Thoracic aorta (tissue), 2 donors: ENCODE results near the gene SLC6A6. TPM values are rescaled to one million over a fixed set of nuclear protein-coding genes. Genes with fewer than 3 reads are reported as not detected.

Experiments
- ATAC-seq: fragments of 150-250 bp; one replicate; pipeline ENCODE4 v1.8.0; 2017; ENCODE audit warnings: low read depth; ENCODE audit not compliant: insufficient number of reproducible peaks, low FRiP score
- DNase-seq: peaks from one replicate; pipeline ENCODE4 v3.0.0-alpha.2; 2020; ENCODE audit warnings: low spot score
- H3K27ac ChIP-seq, 2 donors: fragments of 200-600 bp; sonication (generic); 1 replicate in 1 of 2; 2 replicates in 1 of 2; pipeline ENCODE4 v1.5.1; 2016; ENCODE audit warnings: mild to moderate bottlenecking in 2 of 2, moderate library complexity in 2 of 2
- H3K27me3 ChIP-seq: fragments of 200-600 bp; sonication (generic); replicated peaks from 2 replicates; pipeline ENCODE4 v1.6.0; 2016; ENCODE audit warnings: mild to moderate bottlenecking; ENCODE audit not compliant: insufficient read depth
- H3K36me3 ChIP-seq: fragments of 200-600 bp; sonication (generic); one replicate; pipeline ENCODE4 v1.5.1; 2016
- H3K4me1 ChIP-seq, 2 donors: fragments of 200-600 bp; sonication (generic); 1 replicate in 1 of 2; 2 replicates in 1 of 2; pipeline versions ENCODE4 v1.5.1 to v1.6.0; 2016; ENCODE audit warnings: low read depth in 2 of 2, mild to moderate bottlenecking in 1 of 2; ENCODE audit not compliant: control insufficient read depth in 1 of 2
- H3K4me3 ChIP-seq: fragments of 200-600 bp; sonication (generic); 2 replicates; pipeline ENCODE4 v1.5.1; 2016; ENCODE audit warnings: mild to moderate bottlenecking
- H3K9me3 ChIP-seq: fragments of 200-600 bp; sonication (generic); 2 replicates; pipeline ENCODE4 v1.5.1; 2016
- total RNA-seq, 2 donors: library from RNA; depleted of rRNA; stranded (reverse); fragments of >200 nt; gene quantifications; one replicate each; pipeline versions ENCODE4 v1.1.0 to v1.2.3, GENCODE V29; 2016
- TF ChIP-seq, protein P1 (sequence below): fragments of 200-600 bp; sonication (generic); IDR thresholded peaks from one replicate; pipeline ENCODE4 v1.5.1; 2019; ENCODE audit warnings: antibody characterized with exemption

The SLC6A6 gene
- total RNA-seq, 2 donors from 2014 or later, result 33.5 to 45.5 TPM

DNA sequence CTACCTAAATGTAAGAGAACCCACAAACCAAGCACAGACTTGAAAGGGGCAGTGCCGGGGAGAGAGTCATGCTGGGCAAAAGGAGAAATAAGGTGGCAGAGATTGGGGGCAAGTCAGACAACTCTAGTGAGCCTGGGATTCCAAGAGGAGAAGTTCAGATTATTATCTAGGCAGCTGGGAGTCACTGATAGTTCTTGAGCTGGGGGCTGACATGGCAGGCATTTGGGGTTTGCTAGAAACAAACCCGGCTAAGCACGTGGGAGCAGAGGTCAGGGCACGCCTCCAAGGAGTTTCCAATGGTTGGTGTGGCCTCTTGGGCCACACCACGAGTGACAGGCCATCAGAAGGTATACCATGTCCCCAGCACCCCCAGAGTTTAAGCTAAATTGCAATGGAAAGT is 27.6 kb downstream of the SLC6A6 start:
- peaks cover 41 to 49% of the 10 kb centered on the region in 2 donors for H3K4me1 ChIP-seq
- TF ChIP-seq, protein P1, sequence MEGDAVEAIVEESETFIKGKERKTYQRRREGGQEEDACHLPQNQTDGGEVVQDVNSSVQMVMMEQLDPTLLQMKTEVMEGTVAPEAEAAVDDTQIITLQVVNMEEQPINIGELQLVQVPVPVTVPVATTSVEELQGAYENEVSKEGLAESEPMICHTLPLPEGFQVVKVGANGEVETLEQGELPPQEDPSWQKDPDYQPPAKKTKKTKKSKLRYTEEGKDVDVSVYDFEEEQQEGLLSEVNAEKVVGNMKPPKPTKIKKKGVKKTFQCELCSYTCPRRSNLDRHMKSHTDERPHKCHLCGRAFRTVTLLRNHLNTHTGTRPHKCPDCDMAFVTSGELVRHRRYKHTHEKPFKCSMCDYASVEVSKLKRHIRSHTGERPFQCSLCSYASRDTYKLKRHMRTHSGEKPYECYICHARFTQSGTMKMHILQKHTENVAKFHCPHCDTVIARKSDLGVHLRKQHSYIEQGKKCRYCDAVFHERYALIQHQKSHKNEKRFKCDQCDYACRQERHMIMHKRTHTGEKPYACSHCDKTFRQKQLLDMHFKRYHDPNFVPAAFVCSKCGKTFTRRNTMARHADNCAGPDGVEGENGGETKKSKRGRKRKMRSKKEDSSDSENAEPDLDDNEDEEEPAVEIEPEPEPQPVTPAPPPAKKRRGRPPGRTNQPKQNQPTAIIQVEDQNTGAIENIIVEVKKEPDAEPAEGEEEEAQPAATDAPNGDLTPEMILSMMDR, result no peak

DNA sequence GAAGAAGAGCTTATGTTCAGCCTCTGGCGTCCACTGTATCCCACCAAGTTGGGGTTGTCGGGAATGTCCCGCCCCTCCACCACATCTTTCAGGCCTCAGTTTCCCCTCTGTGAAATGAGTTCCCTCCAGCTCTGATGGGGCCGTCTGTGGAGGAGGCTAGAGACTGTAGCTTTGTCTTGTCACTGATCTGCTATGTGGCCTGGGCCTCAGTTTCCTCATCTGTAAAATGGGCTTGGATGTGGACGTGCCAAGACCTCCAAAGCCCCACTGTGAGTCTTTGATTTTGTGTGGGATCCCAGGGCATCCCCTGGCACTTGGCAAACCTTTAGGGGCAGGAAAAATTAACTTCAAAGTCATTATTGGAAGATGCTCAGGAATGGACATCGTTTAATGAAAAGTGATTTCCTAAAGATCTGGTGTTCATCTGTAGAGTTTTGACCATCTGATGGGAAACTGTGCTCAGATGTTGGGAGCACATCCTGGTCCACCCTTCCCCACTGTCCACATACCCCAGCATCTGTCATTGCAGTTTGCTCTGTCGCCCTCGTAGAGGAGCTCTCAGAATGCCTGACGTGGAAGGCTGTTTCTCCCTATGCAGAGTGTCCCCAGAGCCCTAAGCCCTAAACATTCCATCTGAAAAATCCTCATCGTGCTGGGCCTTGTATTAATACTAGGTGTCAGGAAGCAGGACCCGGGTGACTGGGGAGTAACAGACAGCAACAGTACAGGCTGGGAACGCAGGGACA is 28.5 kb downstream of the SLC6A6 start:
- TF ChIP-seq, protein P1, result no peak
- H3K27me3 ChIP-seq, result no peaks in the 10 kb centered on the region
- peaks cover 38 to 57% of the 10 kb centered on the region in 2 donors for H3K4me1 ChIP-seq
- ATAC-seq (no peak), DNase-seq (no peak)
- H3K9me3 ChIP-seq, result no peaks in the 10 kb centered on the region
- H3K36me3 ChIP-seq, result no peaks in the 10 kb centered on the region
- H3K27ac ChIP-seq, result peak overlapping the region; percentile 20 to 77
- no peak overlapping the region for H3K4me3 ChIP-seq

More for the DNA sequence above, 27.6 kb downstream of the SLC6A6 start:
- ATAC-seq (no peak), DNase-seq (no peak)
- no peak overlapping the region for H3K27ac ChIP-seq
- H3K4me3 ChIP-seq, result no peak overlapping the region
- no peaks in the 10 kb centered on the region for H3K36me3 ChIP-seq
- H3K9me3 ChIP-seq, result no peaks in the 10 kb centered on the region
- H3K27me3 ChIP-seq, result no peaks in the 10 kb centered on the region

DNA sequence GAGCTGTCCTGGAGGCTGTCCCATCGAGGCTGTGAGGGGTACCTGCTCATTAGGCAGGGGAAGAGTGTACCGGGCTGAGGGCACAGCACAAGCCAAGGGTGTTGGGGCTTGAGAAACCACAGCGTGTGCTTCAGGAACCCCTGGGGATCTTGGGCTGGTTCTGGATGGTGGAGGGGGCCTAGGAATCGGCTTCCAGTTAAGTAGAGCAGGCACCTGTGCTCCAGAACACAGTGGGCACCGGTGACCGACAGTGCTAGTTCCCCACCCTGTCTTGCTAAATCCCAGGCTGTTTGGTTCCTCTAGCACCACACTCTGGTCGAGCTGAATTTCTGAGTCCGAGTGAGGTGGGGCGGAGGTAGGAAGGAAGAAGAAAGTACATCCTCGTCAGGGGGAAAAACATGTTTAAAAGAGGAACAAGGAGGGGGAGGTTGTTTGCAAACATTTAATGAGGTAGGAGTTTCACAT is 29.1 kb downstream of the SLC6A6 start:
- peaks cover 38 to 58% of the 10 kb centered on the region in 2 donors for H3K4me1 ChIP-seq
- DNase-seq, result no peak

DNA sequence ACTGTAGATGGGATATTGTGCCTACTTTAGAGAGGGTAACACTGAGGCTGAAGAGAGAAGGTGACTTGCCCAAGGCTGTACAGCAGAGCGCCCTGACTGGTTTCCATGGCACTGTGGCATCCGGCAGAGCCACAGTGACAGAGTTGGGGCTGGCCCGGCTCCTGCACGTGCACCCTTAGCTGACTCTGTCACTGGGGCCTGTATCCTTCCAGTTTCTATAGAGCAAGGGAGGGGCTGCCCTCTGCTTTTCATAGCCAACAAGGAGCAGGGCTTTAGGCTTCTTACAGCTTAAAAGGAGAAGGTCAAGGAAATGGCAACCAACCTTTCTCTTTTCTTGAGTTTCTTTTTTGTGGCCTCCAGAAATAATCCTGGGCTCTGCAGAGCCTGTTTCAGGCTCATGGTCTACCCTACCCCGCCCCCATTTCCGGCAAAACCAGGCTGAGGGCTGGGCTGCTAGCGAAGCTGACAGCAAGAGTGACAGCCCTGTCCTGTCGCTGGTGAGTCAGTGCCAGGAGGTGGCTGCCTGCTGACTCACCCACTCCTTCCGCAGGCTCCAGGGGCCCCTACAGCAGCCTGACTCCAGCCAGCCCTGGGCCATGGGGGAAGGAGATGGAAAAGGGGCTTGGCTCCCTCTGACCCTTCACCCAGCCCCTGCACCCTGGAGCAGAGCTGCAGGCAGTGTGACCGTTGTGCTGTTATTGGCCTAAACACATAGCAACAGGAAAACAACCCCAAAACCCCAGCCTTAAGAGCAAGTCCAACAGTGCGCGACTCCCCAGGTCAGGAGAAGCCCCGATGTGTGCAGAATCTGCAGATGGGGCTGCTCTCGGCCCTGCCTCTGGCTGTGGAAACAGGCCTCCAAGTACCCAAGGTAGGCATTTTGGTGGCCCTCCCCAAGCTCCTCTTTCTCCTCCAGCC is 29.8 kb downstream of the SLC6A6 start:
- TF ChIP-seq, protein P1, result no peak
- no peaks in the 10 kb centered on the region for H3K9me3 ChIP-seq
- peak; percentile 80 for DNase-seq
- peaks cover 38 to 58% of the 10 kb centered on the region in 2 donors for H3K4me1 ChIP-seq
- peak; percentile 63 for ATAC-seq
- peak overlapping the region; percentile 31 for H3K4me3 ChIP-seq
- H3K36me3 ChIP-seq, result no peaks in the 10 kb centered on the region
- H3K27me3 ChIP-seq, result no peaks in the 10 kb centered on the region
- peak overlapping the region; percentile 49 to 77 for H3K27ac ChIP-seq

More for the DNA sequence above, 29.1 kb downstream of the SLC6A6 start:
- peak overlapping the region; percentile 20 to 77 for H3K27ac ChIP-seq
- ATAC-seq, result no peak
- no peak overlapping the region for H3K4me3 ChIP-seq
- H3K27me3 ChIP-seq, result no peaks in the 10 kb centered on the region
- no peaks in the 10 kb centered on the region for H3K9me3 ChIP-seq
- TF ChIP-seq, protein P1, result no peak
- no peaks in the 10 kb centered on the region for H3K36me3 ChIP-seq

DNA sequence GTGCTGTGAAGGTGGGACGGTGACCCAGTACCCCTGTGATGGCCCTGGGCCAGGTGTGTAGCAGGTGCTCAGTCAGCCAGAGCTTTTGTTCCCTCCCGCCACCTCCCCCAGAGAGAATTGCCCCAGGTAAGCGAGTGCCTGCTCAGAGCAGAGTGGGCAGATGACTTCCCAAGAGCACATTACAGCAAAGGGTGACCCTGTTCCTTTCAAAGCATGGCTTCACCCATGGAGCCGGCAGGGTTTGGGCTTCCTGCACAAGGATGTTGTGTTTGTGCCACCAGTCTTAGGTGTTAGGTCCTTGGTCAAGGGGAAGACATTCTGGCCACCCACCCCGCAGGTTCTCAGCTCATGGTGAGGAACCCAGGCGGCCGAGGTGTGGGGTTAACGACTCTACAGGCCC is 30.7 kb downstream of the SLC6A6 start:
- Histone ChIP-seq H3K27me3 (no peaks in the 10 kb centered on the region), H3K27ac (peak overlapping the region in 1 of 2 donors; percentile 77), H3K4me3 (no peak overlapping the region), H3K4me1 (peaks cover 38 to 58% of the 10 kb centered on the region in 2 donors), H3K36me3 (no peaks in the 10 kb centered on the region), H3K9me3 (no peaks in the 10 kb centered on the region)
- TF ChIP-seq, protein P1, result no peak
- no peak for ATAC-seq
- DNase-seq, result no peak
